ENCODE data around the gene ANXA4. TPM values are rescaled to one million over a fixed set of nuclear protein-coding genes. Genes with fewer than 3 reads are reported as not detected.

ANXA4 gene
- total RNA-seq, 1 donor from 2014 or later = 84.5 TPM

DNA sequence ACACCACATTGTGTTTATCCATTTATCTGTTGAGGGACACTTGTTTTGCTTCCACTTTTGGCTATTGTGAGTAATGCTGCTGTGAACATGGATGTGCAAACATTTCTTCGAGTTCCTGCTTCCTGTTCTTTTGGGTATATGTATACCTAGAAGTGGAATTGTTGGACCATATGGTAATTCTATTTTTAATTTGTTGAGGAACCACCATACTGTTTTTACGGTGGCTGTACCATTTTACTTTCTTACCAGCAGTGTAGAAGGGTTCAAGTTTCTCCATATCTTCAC is 23.1 kb downstream of the ANXA4 start:
- Mint-ChIP-seq H3K4me3 (no peak overlapping the region), H3K9me3 (peaks cover under 1% of the 10 kb centered on the region), H3K36me3 (peaks cover 12% of the 10 kb centered on the region), H3K27ac (peak overlapping the region; percentile 74), H3K27me3 (no peaks in the 10 kb centered on the region), H3K4me1 (ENCODE audit: unreplicated experiment) (peaks cover 29% of the 10 kb centered on the region)
- TF ChIP-seq, protein P1, sequence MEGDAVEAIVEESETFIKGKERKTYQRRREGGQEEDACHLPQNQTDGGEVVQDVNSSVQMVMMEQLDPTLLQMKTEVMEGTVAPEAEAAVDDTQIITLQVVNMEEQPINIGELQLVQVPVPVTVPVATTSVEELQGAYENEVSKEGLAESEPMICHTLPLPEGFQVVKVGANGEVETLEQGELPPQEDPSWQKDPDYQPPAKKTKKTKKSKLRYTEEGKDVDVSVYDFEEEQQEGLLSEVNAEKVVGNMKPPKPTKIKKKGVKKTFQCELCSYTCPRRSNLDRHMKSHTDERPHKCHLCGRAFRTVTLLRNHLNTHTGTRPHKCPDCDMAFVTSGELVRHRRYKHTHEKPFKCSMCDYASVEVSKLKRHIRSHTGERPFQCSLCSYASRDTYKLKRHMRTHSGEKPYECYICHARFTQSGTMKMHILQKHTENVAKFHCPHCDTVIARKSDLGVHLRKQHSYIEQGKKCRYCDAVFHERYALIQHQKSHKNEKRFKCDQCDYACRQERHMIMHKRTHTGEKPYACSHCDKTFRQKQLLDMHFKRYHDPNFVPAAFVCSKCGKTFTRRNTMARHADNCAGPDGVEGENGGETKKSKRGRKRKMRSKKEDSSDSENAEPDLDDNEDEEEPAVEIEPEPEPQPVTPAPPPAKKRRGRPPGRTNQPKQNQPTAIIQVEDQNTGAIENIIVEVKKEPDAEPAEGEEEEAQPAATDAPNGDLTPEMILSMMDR (conservative IDR thresholded peaks at IDR 0.05) = no peak
- no peak for DNase-seq (ENCODE audit: extremely low spot score, unreplicated experiment)

DNA sequence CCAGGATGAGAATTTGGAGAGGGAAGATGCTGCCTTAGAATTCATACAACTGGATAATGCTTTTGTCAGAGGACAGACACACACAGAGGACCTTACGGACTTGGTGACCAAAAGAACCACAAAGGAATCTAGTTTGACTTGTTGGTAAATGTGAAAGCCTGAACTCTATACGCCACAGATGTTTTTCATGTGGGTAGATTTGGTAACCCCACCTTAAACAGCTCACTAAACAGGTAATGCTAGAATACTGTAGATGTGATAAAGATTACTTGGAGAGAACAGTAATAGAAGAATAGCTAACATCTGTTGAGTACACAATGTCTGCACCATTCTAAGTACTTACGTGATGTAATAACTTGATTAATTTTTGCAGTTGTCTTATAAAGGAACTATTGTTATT is 24.1 kb downstream of the ANXA4 start:
- Mint-ChIP-seq H3K4me3 (peak overlapping the region; percentile 66), H3K27me3 (no peaks in the 10 kb centered on the region), H3K27ac (peak overlapping the region; percentile 90), H3K36me3 (peaks cover 16% of the 10 kb centered on the region), H3K9me3 (peaks cover 4% of the 10 kb centered on the region), H3K4me1 (ENCODE audit: unreplicated experiment) (peaks cover 34% of the 10 kb centered on the region)
- TF ChIP-seq, protein P1 (conservative IDR thresholded peaks at IDR 0.05) = no peak
- no peak for DNase-seq (ENCODE audit: extremely low spot score, unreplicated experiment)

DNA sequence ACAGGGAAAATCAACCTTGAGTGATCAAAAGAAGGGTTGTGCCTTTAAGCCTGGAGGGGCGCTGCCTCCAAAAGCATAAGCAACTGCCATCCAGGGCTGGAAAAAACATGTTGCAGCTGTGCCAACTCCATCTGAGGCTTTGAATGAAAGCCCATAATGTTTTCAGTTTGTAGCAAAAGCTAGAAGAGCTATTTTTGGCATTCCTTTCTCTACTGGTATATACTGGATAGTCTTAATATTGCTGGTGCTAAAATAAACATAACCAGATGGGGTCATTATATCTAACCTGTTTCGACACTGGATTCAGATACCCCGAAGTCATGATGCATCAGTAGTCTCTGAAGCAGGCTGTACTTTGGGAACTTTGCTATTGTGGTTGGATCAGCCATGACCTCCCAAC is 25.1 kb downstream of the ANXA4 start:
- TF ChIP-seq, protein P1 (conservative IDR thresholded peaks at IDR 0.05) = no peak
- H3K4me3 Mint-ChIP-seq = no peak overlapping the region
- peaks cover 40% of the 10 kb centered on the region for H3K4me1 Mint-ChIP-seq (ENCODE audit: unreplicated experiment)
- peak overlapping the region; percentile 79 for H3K27ac Mint-ChIP-seq
- no peak for DNase-seq (ENCODE audit: extremely low spot score, unreplicated experiment)
- H3K9me3 Mint-ChIP-seq = peaks cover 4% of the 10 kb centered on the region
- H3K27me3 Mint-ChIP-seq = no peaks in the 10 kb centered on the region
- H3K36me3 Mint-ChIP-seq = peaks cover 16% of the 10 kb centered on the region

DNA sequence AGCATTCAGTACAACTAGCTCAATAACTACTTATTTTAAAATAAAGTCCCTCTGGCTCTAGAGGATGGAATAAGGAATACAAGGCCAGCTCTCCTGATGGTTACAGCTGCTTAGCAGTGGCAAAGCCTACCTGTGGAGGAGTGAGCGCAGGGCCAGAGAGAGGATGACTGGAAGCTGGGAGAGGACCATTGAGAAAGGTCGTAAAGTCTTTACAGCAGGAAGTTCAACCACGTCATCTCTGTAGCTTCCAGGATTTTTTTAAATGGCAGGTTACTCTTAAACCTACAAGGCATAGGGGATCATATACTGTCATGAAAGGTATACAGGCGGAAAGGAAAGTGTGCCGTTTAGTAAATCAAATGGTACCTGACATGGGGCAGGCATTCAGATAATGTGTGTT is 26.3 kb downstream of the ANXA4 start:
- H3K9me3 Mint-ChIP-seq = peaks cover 4% of the 10 kb centered on the region
- TF ChIP-seq, protein P1 (conservative IDR thresholded peaks at IDR 0.05) = no peak
- no peak overlapping the region for H3K4me3 Mint-ChIP-seq
- peak overlapping the region; percentile 96 for H3K27ac Mint-ChIP-seq
- H3K36me3 Mint-ChIP-seq = peaks cover 11% of the 10 kb centered on the region
- no peaks in the 10 kb centered on the region for H3K27me3 Mint-ChIP-seq
- H3K4me1 Mint-ChIP-seq (ENCODE audit: unreplicated experiment) = peaks cover 33% of the 10 kb centered on the region
- no peak for DNase-seq (ENCODE audit: extremely low spot score, unreplicated experiment)

DNA sequence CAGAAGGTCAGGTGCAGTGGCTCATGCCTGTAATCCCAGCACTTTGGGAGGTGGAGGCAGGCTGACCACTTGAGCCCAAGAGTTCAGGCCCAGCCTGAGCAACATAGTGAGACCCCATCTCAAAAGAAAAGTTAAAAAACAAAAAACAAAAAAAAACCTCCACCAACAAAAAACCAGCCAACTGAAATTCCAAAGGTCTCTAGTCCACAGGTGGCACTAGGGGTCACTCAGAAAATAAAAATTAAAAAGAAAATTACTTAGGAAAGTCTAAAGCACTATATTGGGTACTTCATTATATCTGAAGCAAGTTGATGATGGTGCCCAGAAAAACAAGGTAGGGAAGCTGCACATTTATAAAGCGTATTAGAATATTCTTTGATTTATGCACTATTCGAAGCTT is 26.9 kb downstream of the ANXA4 start:
- H3K27ac Mint-ChIP-seq = peak overlapping the region; percentile 96
- no peaks in the 10 kb centered on the region for H3K27me3 Mint-ChIP-seq
- H3K4me3 Mint-ChIP-seq = no peak overlapping the region
- no peak for DNase-seq (ENCODE audit: extremely low spot score, unreplicated experiment)
- TF ChIP-seq, protein P1 (conservative IDR thresholded peaks at IDR 0.05) = no peak
- H3K36me3 Mint-ChIP-seq = peaks cover 11% of the 10 kb centered on the region
- H3K9me3 Mint-ChIP-seq = peaks cover 4% of the 10 kb centered on the region
- peaks cover 33% of the 10 kb centered on the region for H3K4me1 Mint-ChIP-seq (ENCODE audit: unreplicated experiment)

DNA sequence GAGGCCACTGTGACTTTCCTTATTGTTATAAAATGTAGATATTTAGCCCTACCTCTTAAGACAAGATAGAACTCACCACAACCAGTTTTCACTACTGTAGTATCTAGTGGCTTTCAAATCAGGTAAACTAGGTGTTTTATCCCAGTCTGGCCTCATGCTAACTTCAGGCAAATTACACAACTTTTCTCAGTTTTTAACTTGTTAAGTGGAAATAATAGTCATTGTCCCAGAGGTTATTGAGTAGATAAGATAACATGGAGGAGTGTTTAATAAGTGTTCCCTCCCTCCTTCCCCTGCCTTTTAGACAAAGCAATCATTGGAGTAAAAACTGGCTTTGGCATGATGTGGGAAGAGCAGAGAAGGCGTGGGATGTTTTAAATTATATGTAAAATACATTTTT is 27.3 kb downstream of the ANXA4 start:
- Mint-ChIP-seq H3K27ac (peak overlapping the region; percentile 96), H3K27me3 (no peaks in the 10 kb centered on the region), H3K36me3 (peaks cover 11% of the 10 kb centered on the region), H3K9me3 (peaks cover 4% of the 10 kb centered on the region), H3K4me1 (ENCODE audit: unreplicated experiment) (peaks cover 33% of the 10 kb centered on the region), H3K4me3 (peak overlapping the region; percentile 51)
- TF ChIP-seq, protein P1 (conservative IDR thresholded peaks at IDR 0.05) = no peak
- DNase-seq (ENCODE audit: extremely low spot score, unreplicated experiment) = no peak
